HG03045 (cell line): ENCODE results near the gene PLCG2.

Experiments used
- ATAC-seq: cut with Tn5 transposase; IDR thresholded peaks from one replicate; pipeline ENCODE4 v1.9.1; 2021; ENCODE audit warnings: mild to moderate bottlenecking, moderate library complexity; ENCODE audit not compliant: unreplicated experiment

Gene PLCG2

DNA sequence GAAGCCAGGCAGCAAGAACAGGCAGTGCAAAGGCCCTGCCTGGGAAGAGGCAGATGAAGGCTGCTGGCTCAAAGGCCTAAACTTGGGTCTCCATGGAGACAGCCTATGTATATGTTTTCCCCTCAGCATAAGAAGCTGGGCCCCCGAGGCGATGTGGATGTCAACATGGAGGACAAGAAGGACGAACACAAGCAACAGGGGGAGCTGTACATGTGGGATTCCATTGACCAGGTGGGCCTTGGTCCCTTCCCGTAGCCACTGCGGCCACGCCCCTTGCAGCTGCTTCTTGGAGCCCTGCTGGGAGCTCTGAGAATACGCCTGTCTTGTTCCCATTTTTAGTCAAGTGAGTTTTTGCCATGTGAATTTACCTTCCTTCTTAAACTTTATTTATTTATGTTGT lies 126.2 kb downstream of the PLCG2 start:
- no peak for ATAC-seq

DNA sequence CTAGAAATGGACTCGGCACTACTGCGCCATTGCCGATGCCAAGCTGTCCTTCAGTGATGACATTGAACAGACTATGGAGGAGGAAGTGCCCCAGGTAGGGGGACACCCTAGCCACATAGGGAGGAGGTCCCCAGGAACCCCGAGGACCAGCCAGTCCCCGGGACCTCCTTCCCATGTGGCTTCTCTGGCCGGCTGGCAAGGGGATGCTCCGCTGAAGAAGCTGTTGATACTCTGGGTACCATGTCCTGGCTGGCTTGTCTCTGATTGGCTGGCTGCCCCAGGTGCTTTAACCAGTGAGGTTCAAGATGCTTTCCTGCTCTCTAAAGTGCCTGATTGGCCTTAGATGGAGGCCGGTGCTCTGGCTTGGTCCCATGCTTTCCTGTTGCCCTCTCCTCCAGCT lies 128.6 kb downstream of the PLCG2 start:
- no peak for ATAC-seq

DNA sequence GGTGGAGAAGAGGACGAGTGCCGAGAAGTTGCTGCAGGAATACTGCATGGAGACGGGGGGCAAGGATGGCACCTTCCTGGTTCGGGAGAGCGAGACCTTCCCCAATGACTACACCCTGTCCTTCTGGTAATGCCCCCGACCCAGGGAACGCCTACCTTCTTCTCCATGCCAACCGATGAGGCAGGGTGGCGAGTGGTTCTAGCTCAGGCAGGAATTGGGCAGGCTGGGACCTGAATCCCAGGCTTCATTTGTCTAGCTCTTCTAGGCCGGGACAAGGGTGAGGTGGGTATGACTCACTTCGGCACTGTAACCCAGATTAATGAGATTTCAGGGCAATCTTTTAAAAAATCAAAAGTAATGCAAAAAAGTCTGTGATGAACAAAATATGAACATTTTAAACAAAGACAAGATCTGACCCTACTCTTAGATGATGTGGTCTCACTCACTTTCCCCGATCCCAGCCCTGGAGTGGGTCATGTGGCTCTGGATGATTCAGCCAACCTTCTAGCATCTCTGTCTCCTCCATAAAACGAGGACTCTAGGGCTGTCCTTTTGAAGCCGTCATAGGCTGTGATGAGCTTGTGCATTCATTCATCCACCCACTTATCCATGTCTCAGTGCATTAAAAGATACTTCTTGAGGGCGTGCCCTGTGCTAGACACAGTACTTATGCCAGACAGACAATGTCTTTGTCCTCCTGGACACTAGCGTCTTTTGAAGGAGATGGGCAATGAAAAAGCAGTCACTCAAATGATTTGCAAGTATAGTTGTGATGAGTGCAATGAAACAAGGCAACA lies 129.6 kb downstream of the PLCG2 start:
- ATAC-seq: no peak

DNA sequence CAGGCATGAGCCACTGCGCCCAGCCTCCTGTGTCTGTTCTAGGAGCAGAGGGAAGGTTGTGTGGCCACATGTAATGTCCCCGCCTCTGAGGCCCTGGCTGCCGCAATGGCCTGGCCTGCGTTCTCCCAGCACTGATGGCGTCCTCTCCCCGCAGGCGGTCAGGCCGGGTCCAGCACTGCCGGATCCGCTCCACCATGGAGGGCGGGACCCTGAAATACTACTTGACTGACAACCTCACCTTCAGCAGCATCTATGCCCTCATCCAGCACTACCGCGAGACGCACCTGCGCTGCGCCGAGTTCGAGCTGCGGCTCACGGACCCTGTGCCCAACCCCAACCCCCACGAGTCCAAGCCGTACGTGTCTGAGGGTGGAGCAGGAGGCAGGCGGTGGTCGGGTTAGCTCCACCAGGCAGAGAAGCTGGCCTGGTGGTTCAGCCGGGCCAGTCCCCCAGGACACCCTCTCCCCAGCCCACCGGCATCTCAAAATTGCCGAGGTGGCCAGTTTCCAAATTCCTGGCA lies 131.3 kb downstream of the PLCG2 start:
- no peak for ATAC-seq

DNA sequence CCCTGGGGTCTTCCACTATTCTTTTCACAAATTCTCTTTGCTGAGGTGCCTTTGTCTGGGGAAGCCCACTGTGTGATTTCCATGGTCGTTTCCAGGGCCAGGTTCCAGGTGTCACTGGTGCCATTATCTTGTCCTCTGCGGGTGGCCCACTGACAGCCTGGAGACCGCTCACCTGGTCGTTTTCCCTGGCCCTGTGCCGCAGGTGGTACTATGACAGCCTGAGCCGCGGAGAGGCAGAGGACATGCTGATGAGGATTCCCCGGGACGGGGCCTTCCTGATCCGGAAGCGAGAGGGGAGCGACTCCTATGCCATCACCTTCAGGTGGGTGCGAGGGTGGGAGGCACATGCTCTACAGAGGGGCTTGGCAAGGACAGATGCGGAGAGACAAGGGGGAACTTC lies 133.3 kb downstream of the PLCG2 start:
- no peak for ATAC-seq

DNA sequence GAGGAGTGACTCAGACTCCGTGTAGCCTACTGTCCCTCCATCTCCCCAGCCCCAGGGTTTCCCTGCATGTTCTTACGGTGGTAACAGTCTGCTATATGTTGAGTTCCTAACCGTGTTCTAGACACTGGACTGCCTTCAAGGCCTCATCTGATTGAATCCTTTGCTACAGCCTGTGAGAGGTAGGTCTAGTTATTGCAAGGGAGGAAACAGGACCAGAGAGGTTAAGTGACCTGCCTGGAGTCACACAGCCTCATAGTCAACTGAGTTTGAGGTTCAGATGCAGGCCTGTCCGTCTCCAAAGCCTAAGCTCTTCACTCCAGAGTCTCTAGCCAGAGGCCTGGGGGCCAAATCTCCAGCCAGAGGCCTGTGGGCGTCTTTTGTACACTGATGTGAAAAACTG lies 134.1 kb downstream of the PLCG2 start:
- no peak for ATAC-seq

DNA sequence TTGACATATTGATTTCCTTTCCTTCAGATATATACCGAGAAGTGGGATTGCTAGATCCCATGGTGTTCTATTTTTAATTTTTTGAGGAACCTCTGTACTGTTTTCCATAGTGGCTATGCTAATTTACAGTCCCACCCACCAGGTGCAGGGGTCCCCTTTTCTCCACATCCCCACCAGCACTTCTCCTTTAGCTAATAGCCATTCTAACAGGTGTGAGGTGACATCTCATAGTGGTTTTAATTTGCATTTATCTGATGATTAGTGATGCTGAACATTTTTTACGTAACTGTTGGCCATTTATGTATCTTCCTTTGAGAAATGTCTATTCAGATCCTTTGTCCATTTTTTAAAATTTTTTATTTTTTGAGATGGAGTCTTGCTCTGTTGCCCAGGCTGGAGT lies 138.3 kb downstream of the PLCG2 start:
- no peak for ATAC-seq

DNA sequence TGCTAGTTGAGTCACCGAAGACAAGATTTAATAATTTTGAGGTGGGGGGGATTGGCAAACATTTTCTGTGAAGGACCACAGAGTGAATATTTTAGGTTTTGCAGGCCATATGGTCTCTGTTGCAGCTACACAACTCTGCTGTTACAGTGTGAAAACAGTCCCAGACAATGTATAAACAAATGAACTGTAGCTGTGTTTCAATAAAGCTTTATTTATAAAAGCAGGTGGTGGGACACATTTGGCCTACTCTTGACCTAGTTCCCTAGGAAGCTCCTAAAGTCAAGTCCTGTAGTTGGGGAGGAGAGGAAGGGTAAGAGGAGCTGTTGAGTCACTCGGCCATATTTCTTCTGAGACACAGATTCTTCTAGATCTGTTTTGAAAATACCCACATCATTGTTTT lies 139.8 kb downstream of the PLCG2 start:
- no peak for ATAC-seq

DNA sequence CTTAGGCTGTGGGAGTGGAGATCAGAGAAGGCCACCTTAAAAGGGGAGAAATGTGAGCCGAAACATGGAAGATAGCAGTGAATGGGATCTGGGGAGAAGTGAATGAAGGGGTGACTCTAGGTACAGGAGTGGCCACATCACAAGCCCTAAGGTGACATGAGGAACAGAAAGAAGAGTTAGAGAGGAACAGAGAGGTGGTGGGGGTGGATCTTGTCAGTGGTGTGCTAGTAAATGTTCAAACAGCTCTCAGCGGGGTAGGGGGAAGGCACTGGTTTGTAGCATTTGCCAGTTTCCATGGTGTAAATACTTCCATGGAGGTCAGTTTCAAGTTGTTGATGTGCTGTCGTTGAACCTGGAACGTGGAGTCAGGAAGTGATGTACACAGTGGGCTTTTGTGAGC lies 141.4 kb downstream of the PLCG2 start:
- ATAC-seq: no peak

DNA sequence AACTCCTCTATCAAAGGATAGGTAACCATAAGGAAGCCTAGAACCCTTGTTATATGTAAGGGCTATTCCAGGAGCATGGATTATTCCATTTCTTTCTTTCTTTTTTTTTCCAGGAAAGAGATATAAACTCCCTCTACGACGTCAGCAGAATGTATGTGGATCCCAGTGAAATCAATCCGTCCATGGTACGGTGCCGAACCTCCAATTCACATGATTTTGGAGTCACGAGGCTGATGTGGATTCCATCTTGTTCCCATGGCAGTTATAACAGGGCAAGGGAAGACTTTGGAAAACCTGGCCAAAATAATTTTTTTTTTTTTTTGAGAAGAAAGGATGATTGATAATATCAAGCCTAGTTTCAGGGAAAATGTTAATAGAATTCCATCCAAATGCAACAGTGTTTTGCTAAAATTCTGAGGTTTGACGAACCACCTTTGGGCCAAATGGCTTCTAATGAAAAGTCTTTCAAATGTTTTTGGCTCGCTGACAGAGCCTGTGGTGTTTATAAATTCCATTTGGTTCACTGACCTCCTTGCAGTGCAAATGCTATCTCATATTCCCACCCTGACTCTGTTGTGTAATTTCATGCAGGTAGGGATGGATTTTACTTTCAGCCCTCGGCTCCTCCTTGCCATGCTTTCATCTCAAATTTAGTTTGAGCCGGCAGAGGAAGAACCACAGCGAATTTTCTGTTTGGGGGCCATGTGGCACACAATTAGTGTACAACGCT lies 142.2 kb downstream of the PLCG2 start:
- ATAC-seq: no peak

DNA sequence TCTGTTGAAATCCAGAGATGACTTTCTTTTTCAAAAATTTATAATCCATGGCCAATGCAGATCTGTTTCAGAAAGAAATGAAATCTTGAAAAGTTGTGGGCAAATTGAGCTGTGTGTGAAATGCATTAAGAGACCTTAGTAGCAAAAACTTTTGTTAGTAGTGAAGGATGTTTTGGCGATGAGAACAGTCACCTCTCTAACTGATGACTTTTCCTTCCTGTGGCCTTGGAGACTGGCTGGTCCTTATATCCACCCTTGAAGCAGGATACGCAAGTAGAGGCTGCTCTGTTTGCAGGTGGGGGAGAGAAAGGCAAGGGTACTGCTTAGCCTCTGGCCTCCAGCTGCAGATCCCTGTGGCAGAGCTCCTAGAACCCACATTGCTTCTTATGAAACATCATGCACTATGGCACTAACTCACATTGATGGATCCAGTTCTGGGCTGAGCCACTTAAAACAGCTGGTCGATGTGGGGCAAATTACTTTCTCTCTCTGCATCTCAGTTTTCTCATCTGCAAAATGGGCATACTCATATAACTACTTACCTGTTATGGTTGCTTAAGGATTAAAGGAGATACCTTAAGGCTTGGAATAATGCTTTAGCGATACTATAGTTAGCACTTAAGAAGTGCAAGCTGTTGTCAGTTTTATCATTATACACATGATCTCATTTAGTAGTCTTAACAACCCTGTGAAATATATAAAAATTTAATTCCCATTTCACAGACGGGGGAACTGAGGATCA lies 142.9 kb downstream of the PLCG2 start:
- ATAC-seq: no peak

DNA sequence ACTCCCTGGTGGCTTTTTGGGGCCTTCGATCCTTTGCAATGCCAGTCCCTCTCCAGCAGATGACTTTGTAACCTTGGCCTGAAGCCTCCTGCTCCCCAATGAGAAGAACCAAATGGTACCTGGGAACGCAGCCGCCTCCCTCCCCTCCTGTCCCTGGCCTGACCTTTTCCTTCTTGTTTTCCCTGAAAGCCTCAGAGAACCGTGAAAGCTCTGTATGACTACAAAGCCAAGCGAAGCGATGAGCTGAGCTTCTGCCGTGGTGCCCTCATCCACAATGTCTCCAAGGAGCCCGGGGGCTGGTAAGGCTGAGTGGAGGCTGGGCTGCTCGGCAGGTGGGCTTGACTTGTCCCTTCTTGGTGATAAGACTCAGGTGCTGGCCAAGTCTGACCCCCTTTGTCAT lies 144.2 kb downstream of the PLCG2 start:
- no peak for ATAC-seq

DNA sequence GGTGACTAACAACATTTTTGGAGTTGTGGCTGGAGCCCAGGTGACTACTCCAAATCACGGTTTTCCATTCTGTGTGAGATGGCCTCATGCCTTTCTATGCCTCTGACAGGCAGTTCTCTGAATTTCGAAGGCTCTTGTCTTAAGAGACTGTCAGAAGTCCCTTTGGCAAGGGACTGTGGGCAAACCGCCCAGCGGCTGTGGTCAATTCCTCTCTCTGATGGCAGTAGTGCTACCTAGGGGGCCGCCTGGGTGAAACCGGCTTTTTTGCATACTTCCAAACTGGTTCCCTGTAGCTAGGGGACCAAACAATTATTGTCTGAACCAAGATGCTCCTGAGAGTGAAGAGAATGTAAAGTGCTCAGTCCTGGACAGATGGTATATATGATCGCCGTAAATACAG lies 145.9 kb downstream of the PLCG2 start:
- ATAC-seq: no peak

DNA sequence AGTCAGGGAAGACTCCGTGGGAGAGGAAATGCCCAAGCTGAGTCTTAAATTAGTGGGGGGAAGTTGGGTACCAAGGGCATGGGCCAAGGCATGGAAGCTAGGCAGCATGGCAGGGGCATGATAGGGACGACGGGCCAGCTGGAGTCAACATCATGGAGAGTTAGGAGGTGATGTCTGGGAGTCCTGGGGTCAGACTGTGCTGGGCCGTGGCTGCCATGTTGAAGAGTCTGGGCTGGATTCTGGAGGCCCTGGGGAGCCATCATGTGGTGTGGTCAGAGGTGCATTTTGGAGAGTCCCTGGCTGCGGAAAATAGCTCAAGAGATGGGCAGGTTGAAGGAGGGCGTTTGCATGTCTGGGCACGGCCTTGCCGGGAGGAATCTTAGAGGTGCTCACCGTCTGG lies 146.9 kb downstream of the PLCG2 start:
- no peak for ATAC-seq

DNA sequence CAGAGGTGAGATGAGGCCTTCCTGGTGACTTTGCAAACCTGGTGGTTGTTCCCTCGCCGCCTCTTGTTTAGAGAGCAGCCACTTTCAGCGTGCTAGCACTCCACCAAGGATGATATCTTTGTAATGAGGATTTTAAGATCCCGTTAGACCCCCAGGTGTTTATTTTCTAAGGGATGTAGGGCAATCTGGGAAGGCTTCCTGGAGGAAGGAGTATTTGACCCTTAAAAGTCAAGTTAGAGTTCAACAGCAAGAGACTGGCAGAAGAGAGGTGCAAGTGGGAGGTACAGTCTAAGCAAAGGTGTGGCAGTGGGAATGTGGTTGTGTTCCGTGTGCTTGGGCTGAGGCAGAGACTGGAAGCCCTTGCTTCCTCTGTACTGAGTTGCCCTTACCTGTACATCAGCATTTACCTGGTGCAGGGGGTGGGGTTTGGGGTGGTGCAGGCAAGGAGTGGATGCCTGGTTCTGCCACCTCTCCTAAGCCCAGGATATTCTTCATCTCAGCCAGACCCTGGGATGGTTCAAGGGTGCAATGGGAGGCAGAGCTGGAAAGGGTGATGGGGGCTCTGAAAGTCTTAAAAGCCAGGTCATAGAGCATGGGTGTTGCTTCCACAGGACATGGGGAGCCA lies 148.6 kb downstream of the PLCG2 start:
- no peak for ATAC-seq

DNA sequence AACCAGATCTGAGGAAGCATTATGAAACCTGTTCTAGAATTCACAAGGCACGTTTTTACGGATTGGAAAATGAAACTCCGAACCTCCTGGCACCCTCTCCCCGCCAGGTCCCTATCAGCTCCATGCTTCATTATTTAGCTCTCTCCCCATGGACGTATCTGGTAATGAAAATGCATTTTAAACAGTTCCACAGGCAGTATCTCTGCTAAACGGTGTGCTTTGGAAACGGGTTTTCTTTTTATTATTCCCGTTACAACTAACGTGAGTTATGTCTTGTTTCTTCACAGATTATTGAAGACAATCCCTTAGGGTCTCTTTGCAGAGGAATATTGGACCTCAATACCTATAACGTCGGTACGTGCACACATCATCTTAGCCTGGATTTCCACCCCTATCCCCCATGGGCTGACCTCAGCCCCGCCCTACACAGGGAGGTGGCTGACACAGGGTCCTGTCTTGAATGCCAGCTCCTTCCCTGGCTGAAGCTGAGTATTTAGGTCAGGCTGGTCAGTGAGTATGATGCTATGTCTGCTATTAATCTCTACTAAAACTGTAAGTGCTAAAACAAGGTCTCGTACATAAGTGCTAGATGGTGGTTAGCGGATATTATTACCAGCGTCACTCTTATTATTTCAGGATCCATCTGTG lies 149.3 kb downstream of the PLCG2 start:
- ATAC-seq: no peak

DNA sequence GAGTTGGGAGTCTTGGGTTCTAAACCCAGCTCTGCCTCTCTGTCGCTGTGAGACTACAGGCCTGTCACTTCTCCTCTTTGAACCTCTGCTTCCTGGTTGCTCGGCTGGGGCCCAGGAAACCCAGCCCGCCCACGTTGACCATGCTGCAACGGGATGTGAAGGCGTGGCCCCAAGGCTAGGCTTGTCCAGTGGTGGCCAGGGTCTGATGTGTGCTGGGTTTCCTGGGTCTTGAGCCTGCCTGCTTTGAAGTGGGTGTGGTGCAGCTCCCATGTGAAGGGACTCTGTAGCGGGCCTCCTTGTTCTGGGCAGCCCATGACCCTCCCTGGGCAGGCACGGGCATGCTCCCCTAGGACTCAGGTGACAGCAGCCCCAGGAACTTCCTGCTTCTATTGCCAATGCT lies 149.9 kb downstream of the PLCG2 start:
- no peak for ATAC-seq

DNA sequence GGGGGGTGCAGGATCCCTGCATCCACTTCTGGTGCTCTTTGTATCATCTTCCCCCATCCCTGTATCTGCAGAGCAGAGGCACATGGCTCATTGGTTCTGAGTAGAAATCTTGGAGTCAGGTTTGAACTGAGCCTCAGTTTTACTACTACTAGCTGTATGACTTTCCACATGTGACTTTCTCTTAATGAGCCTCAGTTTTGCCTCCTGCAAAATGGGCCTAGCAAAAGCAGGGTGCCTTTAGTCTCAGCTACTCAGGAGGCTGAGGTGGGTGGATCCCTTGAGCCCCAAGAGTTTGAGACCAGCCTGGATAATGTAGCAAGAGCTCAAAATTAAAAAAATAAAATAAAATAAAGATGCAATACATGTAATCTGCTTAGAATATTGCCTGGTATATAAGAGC lies 150.8 kb downstream of the PLCG2 start:
- no peak for ATAC-seq

DNA sequence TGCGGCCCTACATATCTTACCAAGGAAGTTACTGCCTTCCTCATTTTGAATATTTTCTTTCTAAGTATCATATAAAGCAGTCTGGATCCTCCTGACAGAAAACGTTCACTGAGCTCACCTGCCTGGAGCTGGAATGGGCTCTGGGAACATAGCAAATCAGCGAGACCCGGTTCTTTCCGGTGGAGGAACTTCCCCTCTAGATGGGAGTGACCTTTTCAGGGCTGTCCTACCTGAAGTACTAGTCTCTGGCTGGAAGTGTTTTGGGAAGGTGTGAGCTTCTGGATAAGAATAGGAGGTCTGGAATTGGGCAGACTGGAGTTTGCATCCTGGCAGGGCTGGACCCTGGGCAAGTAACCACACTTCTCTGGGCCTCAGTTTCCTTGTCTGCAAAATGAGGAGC lies 152.8 kb downstream of the PLCG2 start:
- ATAC-seq: no peak

DNA sequence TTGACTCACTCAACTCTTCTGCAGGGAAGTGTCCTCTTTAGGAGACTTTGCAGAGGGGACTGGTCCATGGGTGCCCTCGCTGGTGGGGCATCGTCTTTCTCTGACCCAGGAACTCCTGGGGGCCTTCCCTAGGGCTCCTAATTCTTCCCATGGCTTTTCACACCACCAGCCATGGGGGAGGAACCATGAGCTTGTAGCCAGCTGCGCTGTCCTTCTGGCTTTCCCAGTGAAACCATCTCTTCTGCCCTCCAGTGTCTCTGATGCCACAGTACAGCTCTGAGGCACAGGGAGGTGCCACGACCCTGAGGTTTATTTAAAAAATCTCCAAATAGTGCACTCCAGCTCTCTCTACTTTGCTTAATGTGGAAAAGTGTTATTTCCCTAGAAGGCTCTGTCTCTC lies 153.6 kb downstream of the PLCG2 start:
- no peak for ATAC-seq

DNA sequence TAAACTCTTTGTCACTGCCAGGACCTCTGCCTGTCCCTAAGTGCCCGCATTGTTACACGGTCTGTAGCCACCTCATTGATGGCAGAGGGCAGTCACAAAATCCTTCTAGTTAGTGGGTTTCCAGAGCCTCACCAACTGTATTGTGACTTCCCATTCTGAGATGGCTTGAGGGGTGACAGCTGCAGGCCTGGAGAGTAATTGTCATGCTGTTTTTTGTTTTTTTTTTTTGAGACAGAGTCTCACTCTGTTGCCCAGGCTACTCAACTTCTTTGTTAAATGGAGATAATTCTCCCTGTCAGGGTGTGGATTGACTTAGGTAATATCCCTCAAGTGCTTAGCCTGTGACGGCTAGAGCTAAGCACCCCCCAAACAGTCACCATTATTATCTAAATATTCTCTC lies 154.3 kb downstream of the PLCG2 start:
- no peak for ATAC-seq
